ENCODE measurements around the gene COMMD3.

The COMMD3 gene

GRCh38 chr10:22321156-22321923 is 5.2 kb downstream of the COMMD3 start:
- Histone ChIP-seq H3K4ac (ENCODE audit: low read length) (no peak overlapping the region), H3K36me3 (replicated peaks in 1 of 2; ENCODE audit: control insufficient read depth in 2 of 2, insufficient read depth in 2 of 2, low read length in 2 of 2) (peaks cover 0 to 2% of the 10 kb centered on the region in 2 donors), H2BK15ac (ENCODE audit: low read length) (peak overlapping the region; percentile 81), H3K79me1 (ENCODE audit: low read depth, low read length) (no peaks in the 10 kb centered on the region), H3K4me3 (ENCODE audit: low read length in 2 of 2) (peak overlapping the region; percentile 65 to 97), H2AFZ (ENCODE audit: low read length) (peak overlapping the region; percentile 87), H3K9me3 (replicated peaks in 1 of 2; ENCODE audit: control insufficient read depth in 2 of 2, insufficient read depth in 1 of 2, low read depth in 1 of 2, low read length in 2 of 2) (no peaks in the 10 kb centered on the region), H3K27ac (replicated peaks; ENCODE audit: low read length) (peak overlapping the region; percentile 66), H3K9ac (ENCODE audit: low read depth, low read length, poor library complexity) (peak overlapping the region; percentile 95), H4K91ac (ENCODE audit: low read depth, low read length, poor library complexity) (peak overlapping the region; percentile 53), H3K14ac (ENCODE audit: low read length) (peak overlapping the region; percentile 56), H3K4me1 (ENCODE audit: control insufficient read depth in 2 of 2, insufficient read depth in 1 of 2, low read depth in 1 of 2, low read length in 2 of 2) (peaks cover 8 to 30% of the 10 kb centered on the region in 2 donors), H3K23ac (ENCODE audit: low read depth, low read length, poor library complexity) (peak overlapping the region; percentile 93), H2BK12ac (ENCODE audit: low read length) (peak overlapping the region; percentile 97), H2BK120ac (ENCODE audit: low read depth, low read length) (peak overlapping the region; percentile 94), H3K4me2 (ENCODE audit: insufficient read depth, low read length, poor library complexity, severe bottlenecking) (peak overlapping the region; percentile 69), H2BK5ac (ENCODE audit: low read length) (peak overlapping the region; percentile 66), H2AK5ac (ENCODE audit: low read depth, low read length) (peak overlapping the region; percentile 84), H4K8ac (ENCODE audit: low read depth, low read length) (peak overlapping the region; percentile 82), H3K27me3 (ENCODE audit: control insufficient read depth in 3 of 3, insufficient read depth in 3 of 3, low read depth in 1 of 3, low read length in 3 of 3) (peaks cover 10 to 43% (median 26%) of the 10 kb centered on the region in 3 experiments), H3K18ac (ENCODE audit: low read length) (peak overlapping the region; percentile 99)
- peak; percentile 75 for DNase-seq (ENCODE audit: low spot score)
- WGBS, 2 donors (ENCODE audit: extremely low coverage in 2 of 2, insufficient read length in 2 of 2, insufficient replicate concordance in 1 of 2): no CpG with 5 or more reads among the region's 114 CpGs

GRCh38 chr10:22321924-22322640 is 5.9 kb downstream of the COMMD3 start:
- Histone ChIP-seq H2BK12ac (ENCODE audit: low read length) (no peak overlapping the region), H2AFZ (ENCODE audit: low read length) (peak overlapping the region; percentile 78), H3K18ac (ENCODE audit: low read length) (peak overlapping the region; percentile 94), H3K79me1 (ENCODE audit: low read depth, low read length) (no peaks in the 10 kb centered on the region), H2AK5ac (ENCODE audit: low read depth, low read length) (peak overlapping the region; percentile 56), H2BK5ac (ENCODE audit: low read length) (no peak overlapping the region), H3K4me2 (ENCODE audit: insufficient read depth, low read length, poor library complexity, severe bottlenecking) (peak overlapping the region; percentile 80), H3K27ac (replicated peaks; ENCODE audit: low read length) (no peak overlapping the region), H3K23ac (ENCODE audit: low read depth, low read length, poor library complexity) (no peak overlapping the region), H2BK120ac (ENCODE audit: low read depth, low read length) (no peak overlapping the region), H3K9ac (ENCODE audit: low read depth, low read length, poor library complexity) (peak overlapping the region; percentile 81), H3K9me3 (replicated peaks in 1 of 2; ENCODE audit: control insufficient read depth in 2 of 2, insufficient read depth in 1 of 2, low read depth in 1 of 2, low read length in 2 of 2) (no peaks in the 10 kb centered on the region), H2BK15ac (ENCODE audit: low read length) (no peak overlapping the region), H3K36me3 (replicated peaks in 1 of 2; ENCODE audit: control insufficient read depth in 2 of 2, insufficient read depth in 2 of 2, low read length in 2 of 2) (peaks cover 0 to 9% of the 10 kb centered on the region in 2 donors), H4K8ac (ENCODE audit: low read depth, low read length) (no peak overlapping the region), H3K27me3 (ENCODE audit: control insufficient read depth in 3 of 3, insufficient read depth in 3 of 3, low read depth in 1 of 3, low read length in 3 of 3) (peaks cover 10 to 44% (median 26%) of the 10 kb centered on the region in 3 experiments), H3K14ac (ENCODE audit: low read length) (no peak overlapping the region), H4K91ac (ENCODE audit: low read depth, low read length, poor library complexity) (no peak overlapping the region), H3K4me3 (ENCODE audit: low read length in 2 of 2) (peak overlapping the region; percentile 53 to 92), H3K4ac (ENCODE audit: low read length) (no peak overlapping the region), H3K4me1 (ENCODE audit: control insufficient read depth in 2 of 2, insufficient read depth in 1 of 2, low read depth in 1 of 2, low read length in 2 of 2) (peaks cover 6 to 34% of the 10 kb centered on the region in 2 donors)
- WGBS, 2 donors (ENCODE audit: extremely low coverage in 2 of 2, insufficient read length in 2 of 2, insufficient replicate concordance in 1 of 2): no CpG with 5 or more reads among the region's 57 CpGs
- DNase-seq (ENCODE audit: low spot score): peak; percentile 43

GRCh38 chr10:22322641-22323160 is 6.5 kb downstream of the COMMD3 start:
- H2AK5ac ChIP-seq (ENCODE audit: low read depth, low read length): no peak overlapping the region
- no peaks in the 10 kb centered on the region for H3K9me3 ChIP-seq (replicated peaks in 1 of 2; ENCODE audit: control insufficient read depth in 2 of 2, insufficient read depth in 1 of 2, low read depth in 1 of 2, low read length in 2 of 2)
- H3K4me1 ChIP-seq (ENCODE audit: control insufficient read depth in 2 of 2, insufficient read depth in 1 of 2, low read depth in 1 of 2, low read length in 2 of 2): peaks cover 6 to 34% of the 10 kb centered on the region in 2 donors
- H3K27me3 ChIP-seq (ENCODE audit: control insufficient read depth in 3 of 3, insufficient read depth in 3 of 3, low read depth in 1 of 3, low read length in 3 of 3): peaks cover 10 to 44% (median 26%) of the 10 kb centered on the region in 3 experiments
- no peak overlapping the region for H3K4ac ChIP-seq (ENCODE audit: low read length)
- H2AFZ ChIP-seq (ENCODE audit: low read length): no peak overlapping the region
- H4K8ac ChIP-seq (ENCODE audit: low read depth, low read length): no peak overlapping the region
- no peak overlapping the region for H2BK5ac ChIP-seq (ENCODE audit: low read length)
- WGBS, 2 donors (ENCODE audit: extremely low coverage in 2 of 2, insufficient read length in 2 of 2, insufficient replicate concordance in 1 of 2): no CpG with 5 or more reads among the region's 5 CpGs
- no peak overlapping the region for H4K91ac ChIP-seq (ENCODE audit: low read depth, low read length, poor library complexity)
- H3K79me1 ChIP-seq (ENCODE audit: low read depth, low read length): no peaks in the 10 kb centered on the region
- peaks cover 0 to 15% of the 10 kb centered on the region in 2 donors for H3K36me3 ChIP-seq (replicated peaks in 1 of 2; ENCODE audit: control insufficient read depth in 2 of 2, insufficient read depth in 2 of 2, low read length in 2 of 2)
- H3K4me3 ChIP-seq (ENCODE audit: low read length in 2 of 2): peak overlapping the region in 1 of 2 donors; percentile 53
- no peak overlapping the region for H3K4me2 ChIP-seq (ENCODE audit: insufficient read depth, low read length, poor library complexity, severe bottlenecking)
- H3K18ac ChIP-seq (ENCODE audit: low read length): no peak overlapping the region
- DNase-seq (ENCODE audit: low spot score): no peak
- H3K23ac ChIP-seq (ENCODE audit: low read depth, low read length, poor library complexity): no peak overlapping the region
- H2BK12ac ChIP-seq (ENCODE audit: low read length): no peak overlapping the region
- no peak overlapping the region for H3K27ac ChIP-seq (replicated peaks; ENCODE audit: low read length)
- no peak overlapping the region for H3K14ac ChIP-seq (ENCODE audit: low read length)
- H3K9ac ChIP-seq (ENCODE audit: low read depth, low read length, poor library complexity): no peak overlapping the region
- no peak overlapping the region for H2BK15ac ChIP-seq (ENCODE audit: low read length)
- H2BK120ac ChIP-seq (ENCODE audit: low read depth, low read length): no peak overlapping the region

All from neuronal stem cell (in vitro differentiated cells).